GM10266 (cell line): ENCODE results near the gene ECM1.

Source experiments
- DNase-seq: peaks from one replicate; pipeline ENCODE4 v3.0.0; 2012; ENCODE audit errors: extremely low spot score
- CTCF ChIP-seq: IDR thresholded peaks from 2 replicates; pipeline ENCODE4 v1.5.1; 2012; ENCODE audit warnings: mild to moderate bottlenecking, low read depth; ENCODE audit not compliant: control insufficient read depth, insufficient read depth; ENCODE audit errors: missing control alignments

ECM1 gene

GRCh38 chr1:150476754-150477153 lies 31.2 kb upstream of the ECM1 start:
- no peak for DNase-seq
- TF ChIP-seq CTCF: no peak

GRCh38 chr1:150477320-150477719 lies 30.6 kb upstream of the ECM1 start:
- DNase-seq: no peak
- no peak for TF ChIP-seq CTCF

GRCh38 chr1:150477733-150478132 lies 30.2 kb upstream of the ECM1 start:
- DNase-seq: no peak
- TF ChIP-seq CTCF: no peak

- TF ChIP-seq CTCF: no peak
- DNase-seq: no peak
Measured at GRCh38 chr1:150479370-150479769, 28.5 kb upstream of the ECM1 start.

GRCh38 chr1:150479927-150480352 lies 28.0 kb upstream of the ECM1 start:
- DNase-seq: no peak
- TF ChIP-seq CTCF: no peak

GRCh38 chr1:150484431-150484830 lies 23.5 kb upstream of the ECM1 start:
- TF ChIP-seq CTCF: no peak
- DNase-seq: no peak

- TF ChIP-seq CTCF: no peak
- no peak for DNase-seq
Measured at GRCh38 chr1:150484861-150485260, 23.0 kb upstream of the ECM1 start.
